Measurements from ENCODE around the gene CYTIP. TPM values are rescaled to one million over a fixed set of nuclear protein-coding genes. Genes with fewer than 3 reads are reported as not detected.

The CYTIP gene
- polyA plus RNA-seq, 1 experiment, result not detected

DNA sequence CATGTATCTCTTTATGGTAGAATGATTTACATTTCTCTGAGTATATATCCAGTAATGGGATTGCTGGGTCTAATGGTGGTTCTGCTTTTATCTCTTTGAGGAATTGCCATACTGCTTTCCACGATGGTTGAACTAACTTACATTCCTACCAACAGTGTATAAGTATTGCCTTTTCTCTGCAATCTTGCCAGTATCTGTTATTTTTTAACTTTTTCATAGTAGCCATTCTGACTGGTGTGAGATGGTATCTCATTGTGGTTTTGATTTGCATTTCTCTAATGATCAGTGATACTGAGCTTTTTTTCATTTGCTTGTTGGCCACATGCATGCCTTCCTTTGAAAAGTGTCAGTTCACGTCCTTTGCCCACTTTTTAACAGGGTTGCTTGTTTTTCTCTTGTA is 55.1 kb downstream of the CYTIP start:
- ChIA-PET POLR2A (no interaction called here), CTCF (no interaction called here)
- TF ChIP-seq, protein P1, sequence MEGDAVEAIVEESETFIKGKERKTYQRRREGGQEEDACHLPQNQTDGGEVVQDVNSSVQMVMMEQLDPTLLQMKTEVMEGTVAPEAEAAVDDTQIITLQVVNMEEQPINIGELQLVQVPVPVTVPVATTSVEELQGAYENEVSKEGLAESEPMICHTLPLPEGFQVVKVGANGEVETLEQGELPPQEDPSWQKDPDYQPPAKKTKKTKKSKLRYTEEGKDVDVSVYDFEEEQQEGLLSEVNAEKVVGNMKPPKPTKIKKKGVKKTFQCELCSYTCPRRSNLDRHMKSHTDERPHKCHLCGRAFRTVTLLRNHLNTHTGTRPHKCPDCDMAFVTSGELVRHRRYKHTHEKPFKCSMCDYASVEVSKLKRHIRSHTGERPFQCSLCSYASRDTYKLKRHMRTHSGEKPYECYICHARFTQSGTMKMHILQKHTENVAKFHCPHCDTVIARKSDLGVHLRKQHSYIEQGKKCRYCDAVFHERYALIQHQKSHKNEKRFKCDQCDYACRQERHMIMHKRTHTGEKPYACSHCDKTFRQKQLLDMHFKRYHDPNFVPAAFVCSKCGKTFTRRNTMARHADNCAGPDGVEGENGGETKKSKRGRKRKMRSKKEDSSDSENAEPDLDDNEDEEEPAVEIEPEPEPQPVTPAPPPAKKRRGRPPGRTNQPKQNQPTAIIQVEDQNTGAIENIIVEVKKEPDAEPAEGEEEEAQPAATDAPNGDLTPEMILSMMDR (IDR thresholded peaks at IDR 0.05; ENCODE audit: low read depth, low read length), result no peak
- Histone ChIP-seq H3K27me3 (ENCODE audit: control insufficient read depth, insufficient read depth, low read length) (no peaks in the 10 kb centered on the region), H3K4me3 (ENCODE audit: low read depth, low read length) (no peak overlapping the region), H3K9me3 (ENCODE audit: control insufficient read depth, insufficient read depth, low read length) (no peaks in the 10 kb centered on the region), H3K27ac (ENCODE audit: low read depth, low read length) (no peak overlapping the region)
- DNase-seq (ENCODE audit: low read depth, low spot score), result no peak

DNA sequence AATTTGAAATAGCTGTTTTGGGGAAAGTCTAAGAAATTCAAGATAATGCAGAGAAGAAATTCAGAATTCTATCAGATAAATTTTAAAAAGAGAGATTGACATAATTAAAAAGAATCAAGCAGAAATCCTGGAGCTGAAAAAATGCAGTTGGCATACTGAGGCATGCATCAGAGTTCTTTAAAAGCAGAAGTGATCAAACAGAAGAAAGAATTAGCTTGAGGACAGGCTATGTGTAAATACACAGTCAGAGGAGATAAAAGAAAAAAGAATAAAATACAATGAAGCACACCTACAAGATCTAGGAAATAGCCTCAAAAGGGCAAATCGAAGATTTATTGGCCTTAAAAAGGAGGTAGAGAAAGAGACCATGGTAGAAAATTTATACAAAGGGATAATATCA is 57.1 kb downstream of the CYTIP start:
- TF ChIP-seq, protein P1 (IDR thresholded peaks at IDR 0.05; ENCODE audit: low read depth, low read length), result no peak
- Histone ChIP-seq H3K4me3 (ENCODE audit: low read depth, low read length) (no peak overlapping the region), H3K27ac (ENCODE audit: low read depth, low read length) (no peak overlapping the region), H3K9me3 (ENCODE audit: control insufficient read depth, insufficient read depth, low read length) (no peaks in the 10 kb centered on the region), H3K27me3 (ENCODE audit: control insufficient read depth, insufficient read depth, low read length) (no peaks in the 10 kb centered on the region)
- POLR2A ChIA-PET, result no interaction called here
- no peak for DNase-seq (ENCODE audit: low read depth, low spot score)
- CTCF ChIA-PET, result no interaction called here

DNA sequence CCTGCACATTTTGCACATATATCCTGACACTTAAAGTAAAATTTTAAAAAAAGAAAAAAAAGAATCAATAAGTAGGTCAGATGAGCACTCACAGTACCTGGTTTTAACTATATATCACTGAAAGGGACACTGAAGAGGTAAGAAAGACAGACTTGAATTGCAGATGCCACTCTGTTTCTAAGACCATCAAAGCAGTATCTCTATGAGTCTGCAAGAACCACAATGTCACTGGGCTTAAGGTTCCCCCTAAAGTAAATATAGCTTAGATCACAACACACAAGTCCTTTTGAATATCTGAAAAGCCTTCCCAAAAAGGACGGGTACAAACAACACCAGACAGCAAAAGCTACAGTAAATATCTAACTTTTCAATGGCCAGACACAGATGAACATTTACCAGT is 57.6 kb downstream of the CYTIP start:
- TF ChIP-seq, protein P1 (IDR thresholded peaks at IDR 0.05; ENCODE audit: low read depth, low read length), result no peak
- CTCF ChIA-PET, result interaction anchor here (0.5 kb wide), 1 partner anchor 210 kb away, joined by 4 read pairs; no protein-coding TSS in a partner anchor

DNA sequence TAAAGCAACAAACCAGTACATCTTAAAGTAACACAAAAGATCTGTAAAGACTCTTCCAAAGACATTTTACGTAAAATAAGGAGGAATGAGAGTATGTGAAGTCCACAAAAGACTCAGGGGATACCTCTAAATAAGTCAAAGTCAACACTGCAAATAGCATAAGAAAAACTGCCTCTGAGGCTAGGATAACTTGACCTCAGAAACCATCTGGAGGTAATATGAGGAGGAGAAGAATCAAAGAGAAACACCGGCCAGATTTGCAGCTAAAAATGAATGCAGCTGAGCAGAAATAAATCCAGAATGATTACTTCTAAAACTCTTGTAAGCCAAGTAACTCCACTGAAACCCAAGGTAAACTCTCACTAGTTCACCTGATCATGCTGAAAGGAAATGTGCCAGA is 66.0 kb downstream of the CYTIP start:
- H3K27me3 ChIP-seq (ENCODE audit: control insufficient read depth, insufficient read depth, low read length), result no peaks in the 10 kb centered on the region
- no peak overlapping the region for H3K4me3 ChIP-seq (ENCODE audit: low read depth, low read length)
- no peak for DNase-seq (ENCODE audit: low read depth, low spot score)
- no peak overlapping the region for H3K27ac ChIP-seq (ENCODE audit: low read depth, low read length)
- H3K9me3 ChIP-seq (ENCODE audit: control insufficient read depth, insufficient read depth, low read length), result peaks cover 4% of the 10 kb centered on the region; the same call in 1 of the 2 replicates
- ChIA-PET CTCF (no interaction called here), POLR2A (no interaction called here)
- TF ChIP-seq, protein P1 (IDR thresholded peaks at IDR 0.05; ENCODE audit: low read depth, low read length), result no peak

More for the DNA sequence above, 57.6 kb downstream of the CYTIP start:
- no peak overlapping the region for H3K4me3 ChIP-seq (ENCODE audit: low read depth, low read length)
- DNase-seq (ENCODE audit: low read depth, low spot score), result no peak
- POLR2A ChIA-PET, result no interaction called here
- H3K9me3 ChIP-seq (ENCODE audit: control insufficient read depth, insufficient read depth, low read length), result no peaks in the 10 kb centered on the region
- H3K27ac ChIP-seq (ENCODE audit: low read depth, low read length), result no peak overlapping the region
- no peaks in the 10 kb centered on the region for H3K27me3 ChIP-seq (ENCODE audit: control insufficient read depth, insufficient read depth, low read length)

DNA sequence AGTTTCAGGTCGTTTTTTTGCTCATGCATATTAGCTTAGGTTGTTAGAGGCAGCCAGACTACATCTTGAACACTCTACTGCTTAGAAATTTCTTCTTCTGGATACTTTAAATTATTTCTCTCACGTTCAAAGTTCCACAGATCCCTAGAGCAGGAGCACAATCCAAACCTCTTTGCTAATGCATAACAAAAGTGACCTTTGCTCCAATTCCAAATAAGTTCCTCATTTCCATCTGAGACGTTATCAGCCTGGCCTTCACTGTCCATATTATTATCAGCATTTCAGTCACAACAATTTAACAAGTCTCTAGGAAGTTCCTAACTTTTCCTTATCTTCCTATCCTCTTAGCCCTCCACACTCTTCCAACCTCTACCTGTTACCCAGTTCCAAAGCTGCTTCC is 67.8 kb downstream of the CYTIP start:
- Histone ChIP-seq H3K27me3 (ENCODE audit: control insufficient read depth, insufficient read depth, low read length) (no peaks in the 10 kb centered on the region), H3K4me3 (ENCODE audit: low read depth, low read length) (no peak overlapping the region), H3K9me3 (ENCODE audit: control insufficient read depth, insufficient read depth, low read length) (peaks cover 4% of the 10 kb centered on the region; the same call in 1 of the 2 replicates), H3K27ac (ENCODE audit: low read depth, low read length) (no peak overlapping the region)
- TF ChIP-seq, protein P1 (IDR thresholded peaks at IDR 0.05; ENCODE audit: low read depth, low read length), result no peak
- DNase-seq (ENCODE audit: low read depth, low spot score), result no peak
- POLR2A ChIA-PET, result no interaction called here
- CTCF ChIA-PET, result interaction anchor here (1.2 kb wide), 1 partner anchor 40 kb away, joined by 3 read pairs; no protein-coding TSS in a partner anchor
